K562 (cell line): ENCODE data around the gene JPH3.

Experiments used
- EP300 ChIP-seq: IDR thresholded peaks from 2 replicates; pipeline ENCODE4 v1.6.1; 2012; ENCODE audit warnings: low read length, improper control_type of control experiment
- ERF ChIP-seq: fragments of 450-650 bp; formaldehyde crosslinking; IDR thresholded peaks from 2 replicates; pipeline ENCODE4 v1.4.0; 2020; ENCODE audit warnings: mild to moderate bottlenecking, mixed read lengths
- MAX ChIP-seq: sonication (generic); formaldehyde crosslinking; IDR thresholded peaks from 2 replicates; pipeline ENCODE4 v1.9.0; 2022; ENCODE audit warnings: mild to moderate bottlenecking, missing genetic modification reagents
- NR3C1 ChIP-seq: sonication (generic); formaldehyde crosslinking; IDR thresholded peaks from 2 replicates; pipeline ENCODE4 v1.8.1; 2022; ENCODE audit warnings: missing genetic modification reagents
- PHF8 ChIP-seq: fragments of 200-600 bp; sonication (generic); IDR thresholded peaks from 2 replicates; pipeline ENCODE4 v1.6.1; 2012; ENCODE audit warnings: mixed run types, mild to moderate bottlenecking, inconsistent platforms, low read length, moderate library complexity, borderline replicate concordance
- POLR2A ChIP-seq: fragments of 450-650 bp; conservative IDR thresholded peaks from 2 replicates; pipeline ENCODE4 v1.6.1; 2016
- RCOR1 ChIP-seq, 2 experiments: IDR thresholded peaks; 2 replicates each; pipeline ENCODE4 v1.6.1; 2012; ENCODE audit warnings: low read depth in 2 of 2, low read length in 2 of 2, borderline replicate concordance in 1 of 2, improper control_type of control experiment in 1 of 2
- REST ChIP-seq, 2 experiments: fragments of 450-650 bp; formaldehyde crosslinking in 1 of 2; IDR thresholded peaks; 2 replicates each; pipeline versions ENCODE4 v1.4.0 to v1.6.1; 2014 to 2020; ENCODE audit warnings: mild to moderate bottlenecking in 2 of 2, borderline replicate concordance in 1 of 2, low read depth in 1 of 2
- RFX1 ChIP-seq: fragments of 450-650 bp; IDR thresholded peaks from 2 replicates; pipeline ENCODE4 v1.6.1; 2016; ENCODE audit warnings: mild to moderate bottlenecking, moderate library complexity
- SRSF1 ChIP-seq: fragments of 200-400 bp; formaldehyde crosslinking; IDR thresholded peaks from 2 replicates; pipeline ENCODE4 v1.6.1; 2017; ENCODE audit warnings: mild to moderate bottlenecking, low read depth, low read length, moderate library complexity
- TARDBP ChIP-seq: fragments of 450-650 bp; IDR thresholded peaks from 2 replicates; pipeline ENCODE4 v1.6.1; 2016
- ZNF121 ChIP-seq: sonication (generic); formaldehyde crosslinking; conservative IDR thresholded peaks from 2 replicates; pipeline ENCODE4 v1.8.0; 2022; ENCODE audit warnings: missing genetic modification reagents
- ZNF143 ChIP-seq: sonication (generic); formaldehyde crosslinking; IDR thresholded peaks from 2 replicates; pipeline ENCODE4 v1.9.0; 2022; ENCODE audit warnings: mild to moderate bottlenecking, missing genetic modification reagents
- ZNF431 ChIP-seq: sonication (generic); formaldehyde crosslinking; IDR thresholded peaks from 2 replicates; pipeline ENCODE4 v1.8.0; 2022; ENCODE audit warnings: mild to moderate bottlenecking, missing genetic modification reagents

- TF ChIP-seq NR3C1 (CRISPR knock-in tag) (no peak), PHF8 (no peak), ZNF431 (CRISPR knock-in tag) (no peak), EP300 (no peak), REST (IDR thresholded peaks at IDR 0.05; ENCODE audit: borderline replicate concordance) (no peak), REST (CRISPR knock-in tag; IDR thresholded peaks at IDR 0.05; ENCODE audit: low read depth) (no peak), POLR2A (no peak), TARDBP (no peak), ZNF121 (CRISPR knock-in tag) (no peak), MAX (CRISPR knock-in tag) (no peak), ERF (CRISPR knock-in tag) (no peak), ZNF143 (no peak), RCOR1 (IDR thresholded peaks at IDR 0.05; ENCODE audit: borderline replicate concordance in 1 of 2, low read depth in 2 of 2, low read length in 2 of 2) (no peak), SRSF1 (no peak), RFX1 (no peak)
These were observed 95.9 kb downstream of the JPH3 start for GRCh38 chr16:87698241-87698640.
